Esophagus squamous epithelium (tissue), 4 donors: ENCODE data around the gene APC.

Experiments used
- POLR2A ChIP-seq, 4 donors: fragments of 450-650 bp; IDR thresholded peaks; one replicate each; pipeline ENCODE4 v1.6.1; 2017; ENCODE audit warnings: antibody characterized with exemption in 4 of 4, mild to moderate bottlenecking in 4 of 4, moderate library complexity in 3 of 4
- TF ChIP-seq, protein P1 (sequence below), 6 experiments: fragments of 450-650 bp in 4 of 6; fragments of 200-600 bp in 2 of 6; sonication (generic) in 2 of 6; IDR thresholded peaks; one replicate each; pipeline ENCODE4 v1.5.1; 2016 to 2019; ENCODE audit warnings: antibody characterized with exemption in 6 of 6, mild to moderate bottlenecking in 4 of 6, moderate library complexity in 4 of 6

DNA sequence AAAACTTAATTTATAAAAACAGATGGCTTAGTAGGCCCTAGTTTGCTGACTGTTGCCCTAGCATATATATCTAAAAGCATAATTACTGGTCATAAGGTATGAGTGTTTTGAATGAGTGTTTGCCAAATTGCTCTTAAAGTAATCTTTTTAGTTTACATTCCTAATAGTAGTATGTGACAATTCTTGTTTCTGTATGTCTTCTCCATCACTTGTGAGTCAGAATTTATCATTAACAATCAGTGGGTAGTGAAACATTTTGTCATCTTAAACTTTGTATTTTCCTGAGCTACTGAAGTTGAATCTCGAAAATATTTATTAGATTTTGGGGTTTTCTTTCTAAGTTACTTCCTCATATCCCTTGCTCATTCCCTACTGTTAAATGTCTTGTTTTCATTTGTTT is 49.6 kb downstream of the APC start:
- TF ChIP-seq, protein P1, sequence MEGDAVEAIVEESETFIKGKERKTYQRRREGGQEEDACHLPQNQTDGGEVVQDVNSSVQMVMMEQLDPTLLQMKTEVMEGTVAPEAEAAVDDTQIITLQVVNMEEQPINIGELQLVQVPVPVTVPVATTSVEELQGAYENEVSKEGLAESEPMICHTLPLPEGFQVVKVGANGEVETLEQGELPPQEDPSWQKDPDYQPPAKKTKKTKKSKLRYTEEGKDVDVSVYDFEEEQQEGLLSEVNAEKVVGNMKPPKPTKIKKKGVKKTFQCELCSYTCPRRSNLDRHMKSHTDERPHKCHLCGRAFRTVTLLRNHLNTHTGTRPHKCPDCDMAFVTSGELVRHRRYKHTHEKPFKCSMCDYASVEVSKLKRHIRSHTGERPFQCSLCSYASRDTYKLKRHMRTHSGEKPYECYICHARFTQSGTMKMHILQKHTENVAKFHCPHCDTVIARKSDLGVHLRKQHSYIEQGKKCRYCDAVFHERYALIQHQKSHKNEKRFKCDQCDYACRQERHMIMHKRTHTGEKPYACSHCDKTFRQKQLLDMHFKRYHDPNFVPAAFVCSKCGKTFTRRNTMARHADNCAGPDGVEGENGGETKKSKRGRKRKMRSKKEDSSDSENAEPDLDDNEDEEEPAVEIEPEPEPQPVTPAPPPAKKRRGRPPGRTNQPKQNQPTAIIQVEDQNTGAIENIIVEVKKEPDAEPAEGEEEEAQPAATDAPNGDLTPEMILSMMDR (IDR thresholded peaks at IDR 0.05), result no peak
- no peak for TF ChIP-seq POLR2A (IDR thresholded peaks at IDR 0.05)
